H1 (cell line): ENCODE measurements around the gene HHIP. TPM values are rescaled to one million over a fixed set of nuclear protein-coding genes. Genes with fewer than 3 reads are reported as not detected.

Experiments used
- CTCF ChIA-PET: fragments of 300-600 bp; sonication (Branson Sonifier 250); formaldehyde crosslinking; loops from one replicate; lab custom pipeline; 2021; ENCODE audit not compliant: partially characterized antibody; lab: Charles Lee
- POLR2A ChIA-PET: fragments of 300-600 bp; sonication (Branson Sonifier 250); formaldehyde crosslinking; loops from one replicate; lab custom pipeline; 2021; ENCODE audit warnings: inconsistent platforms; ENCODE audit not compliant: partially characterized antibody; lab: Charles Lee
- DNase-seq, 2 experiments: peaks; one replicate each; pipeline versions ENCODE4 v3.0.0 to v3.0.0-alpha.2; 2010 to 2022; ENCODE audit warnings: low spot score in 2 of 2, low read depth in 1 of 2, mixed read lengths in 1 of 2
- FAIRE-seq: peaks from 2 replicates; lab custom pipeline; 2011; peaks lifted over from hg19 to GRCh38; lab: Jason Lieb, UNC
- H2AFZ ChIP-seq: 2 replicates; pipeline ENCODE4 v1.8.1; 2012; ENCODE audit warnings: low read length, inconsistent platforms
- H2AK5ac ChIP-seq: 2 replicates; pipeline ENCODE4 v1.6.1; 2013; ENCODE audit warnings: low read depth, low read length
- H2BK120ac ChIP-seq: replicated peaks from 2 replicates; pipeline ENCODE3; 2013; ENCODE audit warnings: low read depth, low read length, inconsistent platforms
- H2BK12ac ChIP-seq: 2 replicates; pipeline ENCODE4 v1.6.1; 2013; ENCODE audit warnings: low read depth, low read length
- H2BK15ac ChIP-seq: 2 replicates; pipeline ENCODE4 v1.6.1; 2013; ENCODE audit warnings: low read length
- H2BK20ac ChIP-seq: 2 replicates; pipeline ENCODE4 v1.6.1; 2013; ENCODE audit warnings: low read length
- H2BK5ac ChIP-seq: 2 replicates; pipeline ENCODE4 v1.6.1; 2013; ENCODE audit warnings: low read depth, low read length
- H3K14ac ChIP-seq: 2 replicates; pipeline ENCODE4 v1.6.1; 2013; ENCODE audit warnings: inconsistent platforms; ENCODE audit not compliant: insufficient read length
- H3K18ac ChIP-seq: 2 replicates; pipeline ENCODE4 v1.6.1; 2013; ENCODE audit warnings: low read length; ENCODE audit errors: extremely low read depth
- H3K23ac ChIP-seq: 2 replicates; pipeline ENCODE4 v1.6.1; 2013; ENCODE audit warnings: inconsistent platforms; ENCODE audit not compliant: insufficient read length
- H3K23me2 ChIP-seq: 2 replicates; pipeline ENCODE4 v1.6.1; 2013; ENCODE audit warnings: low read depth, low read length
- H3K27ac ChIP-seq: 2 replicates; pipeline ENCODE4 v1.6.1; 2011; ENCODE audit warnings: low read depth, low read length, inconsistent platforms
- H3K27me3 ChIP-seq, 4 experiments: replicated peaks in 1 of 4; 1 replicate in 1 of 4; 2 replicates in 3 of 4; pipeline versions ENCODE4 v1.6.1 to v1.8.1; 2011 to 2013; ENCODE audit warnings: low read length in 3 of 4, mild to moderate bottlenecking in 3 of 4, inconsistent platforms in 2 of 4, mixed read lengths in 2 of 4, moderate library complexity in 1 of 4; ENCODE audit not compliant: control insufficient read depth in 3 of 4, insufficient read depth in 3 of 4; ENCODE audit errors: extremely low read depth in 1 of 4
- H3K36me3 ChIP-seq, 4 experiments: 2 replicates each; pipeline versions ENCODE4 v1.6.1 to v1.8.1; 2011 to 2013; ENCODE audit warnings: mild to moderate bottlenecking in 4 of 4, low read length in 3 of 4, moderate library complexity in 2 of 4, control low read depth in 1 of 4, inconsistent platforms in 1 of 4; ENCODE audit not compliant: insufficient read depth in 4 of 4, control insufficient read depth in 2 of 4
- H3K4ac ChIP-seq: replicated peaks from 2 replicates; pipeline ENCODE3; 2013; ENCODE audit warnings: low read length, low read depth, mixed read lengths, inconsistent platforms; ENCODE audit not compliant: insufficient read length
- H3K4me1 ChIP-seq, 4 experiments: replicated peaks in 1 of 4; 1 replicate in 1 of 4; 2 replicates in 3 of 4; pipeline versions ENCODE4 v1.6.1 to v1.8.1; 2011 to 2013; ENCODE audit warnings: low read length in 3 of 4, inconsistent platforms in 2 of 4, mixed read lengths in 1 of 4; ENCODE audit not compliant: insufficient read depth in 4 of 4, control insufficient read depth in 3 of 4
- H3K4me2 ChIP-seq, 2 experiments: 2 replicates each; pipeline versions ENCODE4 v1.6.1 to v1.8.1; 2011 to 2013; ENCODE audit warnings: low read depth in 2 of 2, low read length in 2 of 2, control low read depth in 1 of 2, inconsistent platforms in 1 of 2, mild to moderate bottlenecking in 1 of 2; ENCODE audit not compliant: insufficient read depth in 1 of 2
- H3K4me3 ChIP-seq, 4 experiments: fragments of 200-600, 300-600 bp in 1 of 4; sonication (generic), shearing (Covaris generic), sonication (Bioruptor Twin) in 1 of 4; 2 replicates each; pipeline versions ENCODE4 v1.5.1 to v1.8.1; 2011 to 2016; ENCODE audit warnings: low read length in 4 of 4, low read depth in 3 of 4, control low read depth in 2 of 4, inconsistent platforms in 2 of 4, mild to moderate bottlenecking in 2 of 4, mixed read lengths in 1 of 4, moderate library complexity in 1 of 4; ENCODE audit not compliant: insufficient read depth in 2 of 4; ENCODE audit errors: extremely low read depth in 1 of 4
- H3K56ac ChIP-seq: replicated peaks from 2 replicates; pipeline ENCODE3; 2013; ENCODE audit warnings: low read depth, mild to moderate bottlenecking, mixed read lengths, low read length, inconsistent platforms; ENCODE audit not compliant: insufficient read length
- H3K79me1 ChIP-seq: 2 replicates; pipeline ENCODE4 v1.6.1; 2013; ENCODE audit warnings: low read depth, low read length, control low read depth
- H3K79me2 ChIP-seq, 2 experiments: 2 replicates each; pipeline versions ENCODE4 v1.6.1 to v1.8.1; 2012 to 2013; ENCODE audit warnings: low read length in 2 of 2, mild to moderate bottlenecking in 2 of 2, inconsistent platforms in 1 of 2; ENCODE audit not compliant: insufficient read depth in 2 of 2, control insufficient read depth in 1 of 2
- H3K9ac ChIP-seq, 4 experiments: replicated peaks in 1 of 4; 1 replicate in 1 of 4; 2 replicates in 3 of 4; pipeline versions ENCODE4 v1.6.1 to v1.8.1; 2011 to 2013; ENCODE audit warnings: low read depth in 3 of 4, low read length in 3 of 4, control low read depth in 2 of 4, mild to moderate bottlenecking in 2 of 4, moderate library complexity in 2 of 4, inconsistent platforms in 1 of 4; ENCODE audit errors: extremely low read depth in 1 of 4
- H3K9me3 ChIP-seq, 2 experiments: 2 replicates each; pipeline versions ENCODE4 v1.6.1 to v1.8.1; 2012 to 2013; ENCODE audit warnings: mild to moderate bottlenecking in 2 of 2, moderate library complexity in 2 of 2, control low read depth in 1 of 2, inconsistent platforms in 1 of 2, low read depth in 1 of 2, low read length in 1 of 2, mixed read lengths in 1 of 2; ENCODE audit not compliant: insufficient read depth in 2 of 2
- H4K20me1 ChIP-seq, 2 experiments: replicated peaks in 1 of 2; 2 replicates each; pipeline versions ENCODE3 to v1.8.1; 2011 to 2013; ENCODE audit warnings: inconsistent platforms in 2 of 2, low read length in 2 of 2, mild to moderate bottlenecking in 1 of 2; ENCODE audit not compliant: insufficient read depth in 2 of 2, control insufficient read depth in 1 of 2
- H4K5ac ChIP-seq: 2 replicates; pipeline ENCODE4 v1.6.1; 2013; ENCODE audit warnings: low read length, low read depth, mixed read lengths, inconsistent platforms; ENCODE audit not compliant: insufficient read length
- H4K8ac ChIP-seq: 2 replicates; pipeline ENCODE4 v1.8.0; 2013; ENCODE audit warnings: mild to moderate bottlenecking, moderate library complexity, low read length, inconsistent platforms; ENCODE audit not compliant: insufficient read depth; ENCODE audit errors: extremely low read depth
- H4K91ac ChIP-seq: replicated peaks from 2 replicates; pipeline ENCODE3; 2013; ENCODE audit warnings: low read length, mixed read lengths, inconsistent platforms; ENCODE audit not compliant: insufficient read length
- CREB1 ChIP-seq: IDR thresholded peaks from 2 replicates; pipeline ENCODE4 v1.6.1; 2012; ENCODE audit warnings: inconsistent platforms
- EP300 ChIP-seq, 2 experiments: IDR thresholded peaks; 1 replicate in 1 of 2; 2 replicates in 1 of 2; pipeline ENCODE4 v1.6.1; 2011 to 2012; ENCODE audit warnings: low read depth in 2 of 2, low read length in 2 of 2, mild to moderate bottlenecking in 2 of 2, borderline replicate concordance in 1 of 2, inconsistent platforms in 1 of 2, moderate library complexity in 1 of 2
- KDM1A ChIP-seq: fragments of 200-600, 300-600 bp; sonication (generic); IDR thresholded peaks from 2 replicates; pipeline ENCODE4 v1.7.1; 2016; ENCODE audit warnings: mild to moderate bottlenecking, low read length, borderline replicate concordance
- SAP30 ChIP-seq: fragments of 300-600 bp; sonication (generic); IDR thresholded peaks from 2 replicates; pipeline ENCODE4 v1.7.1; 2012; ENCODE audit warnings: low read length, moderate library complexity, mild to moderate bottlenecking, inconsistent platforms; ENCODE audit not compliant: insufficient read depth, insufficient replicate concordance
- SIN3A ChIP-seq, 2 experiments: IDR thresholded peaks in 1 of 2; conservative IDR thresholded peaks in 1 of 2; 2 replicates each; pipeline ENCODE4 v1.6.1; 2011 to 2012; ENCODE audit warnings: low read length in 2 of 2, improper control_type of control experiment in 1 of 2, low read depth in 1 of 2, mild to moderate bottlenecking in 1 of 2
- SRF ChIP-seq: IDR thresholded peaks from 2 replicates; pipeline ENCODE4 v1.6.1; 2011; ENCODE audit warnings: mild to moderate bottlenecking, low read depth, low read length, moderate library complexity
- YY1 ChIP-seq: IDR thresholded peaks from 2 replicates; pipeline ENCODE4 v1.6.1; 2011; ENCODE audit warnings: low read depth, mild to moderate bottlenecking, low read length
- WGBS, 2 experiments: shearing (Covaris generic) in 1 of 2; methylation state at CpG; one replicate each; pipeline versions ENCODE4 v1.1.6 to v1.1.7; 2013 to 2015; ENCODE audit warnings: low lambda C conversion rate in 2 of 2, mixed read lengths in 2 of 2, inconsistent platforms in 1 of 2, low coverage in 1 of 2, missing lambda C conversion rate in 1 of 2; ENCODE audit not compliant: insufficient replicate concordance in 2 of 2, insufficient coverage in 1 of 2, insufficient read length in 1 of 2; ENCODE audit errors: extremely low coverage in 1 of 2, missing lambda C conversion rate in 1 of 2; 5-methylcytosine and 5-hydroxymethylcytosine counted together
- polyA plus RNA-seq, 7 experiments: library from polyadenylated mRNA; depleted of rRNA in 3 of 7; stranded (reverse) in 5 of 7; unstranded in 2 of 7; fragments of >200 nt in 5 of 7; fragments of 200-250 nt in 2 of 7; gene quantifications; 1 replicate in 5 of 7; 2 replicates in 1 of 7; 4 replicates in 1 of 7; pipeline versions ENCODE4 v1.2.1 to v1.2.3, GENCODE V29; 2011 to 2013; ENCODE audit warnings: missing spikeins in 2 of 7, mixed read lengths in 2 of 7
- total RNA-seq: library from RNA; stranded (reverse); fragmentation: NEBNext Ultra II Directional; extraction: Animal tissue kit (Norgen Biotek cat#: 25700); gene quantifications from 2 replicates; pipeline ENCODE4 v1.2.1, GENCODE V29; 2021

HHIP gene
- total and polyA plus RNA-seq, 2 of the 8 experiments (the other 6 are each of a cell fraction or from before 2014, with no cell fraction given): 0.05 to 1.3 TPM

DNA sequence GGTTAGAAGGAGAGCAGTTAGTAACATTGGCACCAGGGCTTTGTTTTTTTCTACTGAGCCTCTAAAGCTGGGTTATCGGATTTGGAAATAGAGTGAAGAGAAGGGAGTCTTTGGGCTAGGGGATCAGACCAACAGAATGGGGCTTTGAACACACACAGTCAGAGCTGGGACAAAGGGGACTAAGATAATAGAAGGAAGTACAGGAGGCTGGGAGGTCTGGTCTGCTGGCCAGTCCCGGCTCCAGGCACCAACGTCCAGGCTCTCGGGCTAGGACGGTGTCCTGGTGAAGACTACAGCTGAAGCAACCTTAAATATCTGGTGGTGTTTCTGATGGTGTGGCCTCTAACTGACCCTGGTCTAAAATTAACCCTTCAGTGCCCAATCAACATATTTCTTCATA, 57.5 kb downstream of the HHIP start:
- H3K4me1 ChIP-seq: peaks cover 0 to 4% (median 0%) of the 10 kb centered on the region in 4 experiments; a peak in 1 of 7 replicates
- no peaks in the 10 kb centered on the region for H3K9me3 ChIP-seq
- no peak overlapping the region for H4K91ac ChIP-seq
- no peak for FAIRE-seq
- WGBS, 2 experiments: 95% methylated on average over 5 of the region's 5 CpGs; no CpG with 5 or more reads in 1 of the 2 experiments
- no peak overlapping the region for H2BK20ac ChIP-seq
- DNase-seq: no peak
- no peaks in the 10 kb centered on the region for H3K79me1 ChIP-seq
- H3K56ac ChIP-seq: no peak overlapping the region
- no peak overlapping the region for H4K5ac ChIP-seq
- no peak overlapping the region for H3K18ac ChIP-seq
- H2BK12ac ChIP-seq: no peak overlapping the region
- H3K9ac ChIP-seq: no peak overlapping the region
- no peak for TF ChIP-seq KDM1A
- no peak for TF ChIP-seq SRF
- TF ChIP-seq SIN3A (conservative IDR thresholded peaks at IDR 0.05 in 1 of 2, IDR thresholded peaks at IDR 0.05 in 1 of 2; ENCODE audit: low read depth in 1 of 2, low read length in 2 of 2): no peak
- no peak for TF ChIP-seq CREB1
- no peak for TF ChIP-seq YY1
- TF ChIP-seq SAP30: no peak
- TF ChIP-seq EP300 (IDR thresholded peaks at IDR 0.05; ENCODE audit: borderline replicate concordance in 1 of 2, low read depth in 2 of 2, low read length in 2 of 2): no peak
- H3K27ac ChIP-seq: no peak overlapping the region
- no peak overlapping the region for H3K23ac ChIP-seq
- no peak overlapping the region for H2BK5ac ChIP-seq
- no peak overlapping the region for H3K4me3 ChIP-seq
- H2AK5ac ChIP-seq: no peak overlapping the region
- no peak overlapping the region for H2AFZ ChIP-seq
- H2BK120ac ChIP-seq: no peak overlapping the region
- H3K14ac ChIP-seq: no peak overlapping the region
- no peaks in the 10 kb centered on the region for H3K79me2 ChIP-seq
- no peaks in the 10 kb centered on the region for H4K20me1 ChIP-seq
- H2BK15ac ChIP-seq: no peak overlapping the region
- no peaks in the 10 kb centered on the region for H3K23me2 ChIP-seq
- no peak overlapping the region for H3K4me2 ChIP-seq
- H3K36me3 ChIP-seq: no peaks in the 10 kb centered on the region
- H3K27me3 ChIP-seq: no peaks in the 10 kb centered on the region
- CTCF ChIA-PET: no interaction called here
- no peak overlapping the region for H4K8ac ChIP-seq
- POLR2A ChIA-PET: no interaction called here
- H3K4ac ChIP-seq: no peak overlapping the region
